Activated T-helper 2 cell treated with anti-CD3 and anti-CD28 coated beads, Interferon-gamma antibody, Interleukin-2, Interleukin-4, amounts not matched to agents 10 μg/mL and 5 μg/mL and 100 μg/mL, durations not matched to agents 14 hours and 24 hours and 36 hours (primary cell): Measurements from ENCODE around the gene GJA1. TPM values are rescaled to one million over a fixed set of nuclear protein-coding genes. Genes with fewer than 3 reads are reported as not detected.
"Not testable (repeated sequence)": the region's sequence is repeated elsewhere in the genome, so short reads cannot be mapped to it uniquely, and the experiment has no call there.

Experiments used
- DNase-seq: peaks from one replicate; pipeline ENCODE4 v3.0.0; 2021; ENCODE audit warnings: low spot score
- H3K27ac Mint-ChIP-seq: one replicate; pipeline ENCODE4 v1.8.0; 2021; ENCODE audit warnings: mixed read lengths
- H3K27me3 Mint-ChIP-seq: one replicate; pipeline ENCODE4 v1.8.0; 2021; ENCODE audit warnings: low read depth, mixed read lengths
- H3K36me3 Mint-ChIP-seq: one replicate; pipeline ENCODE4 v1.8.0; 2021; ENCODE audit warnings: low read depth, mixed read lengths
- H3K4me1 Mint-ChIP-seq: one replicate; pipeline ENCODE4 v1.8.0; 2021; ENCODE audit warnings: low read depth, mixed read lengths
- H3K4me3 Mint-ChIP-seq: one replicate; pipeline ENCODE4 v1.8.0; 2021; ENCODE audit warnings: low read depth, mild to moderate bottlenecking, moderate library complexity, mixed read lengths
- H3K9me3 Mint-ChIP-seq: one replicate; pipeline ENCODE4 v1.8.0; 2021; ENCODE audit warnings: mixed read lengths
- intact Hi-C: fragments of 100-400 bp; cut with micrococcal nuclease; formaldehyde crosslinking; loops from one replicate; pipeline ENCODE4 v1.15.1; 2023
- total RNA-seq: library from RNA; stranded (reverse); gene quantifications from 2 replicates; pipeline ENCODE4 v1.2.3, GENCODE V29; 2022

GJA1 gene
- not detected in 2 replicates for total RNA-seq

GRCh38 chr6:121435444-121436069 lies at the start of gene GJA1:
Gene GJA1 (plus strand): TSS chr6:121435646. CDS start chr6:121446848, 11,202 bp downstream.
- intact Hi-C loops, result loop anchor here (2.0 to 10.0 kb wide), 2 partner anchors 413 to 599 kb away; no protein-coding TSS in a partner anchor
- Mint-ChIP-seq H3K27ac (no peak within 1 kb of the TSS), H3K9me3 (no peaks in the 10 kb centered on the region), H3K27me3 (peaks cover 43% of the 10 kb centered on the region), H3K4me3 (peak within 1 kb of the TSS; percentile 74), H3K36me3 (no peaks in the 10 kb centered on the region), H3K4me1 (peaks cover 12% of the 10 kb centered on the region)
- no peak for DNase-seq

- H3K27ac Mint-ChIP-seq, H3K9me3 Mint-ChIP-seq, H3K4me1 Mint-ChIP-seq, DNase-seq, H3K4me3 Mint-ChIP-seq, H3K27me3 Mint-ChIP-seq, intact Hi-C loops, H3K36me3 Mint-ChIP-seq: not testable (repeated sequence)
Measured at GRCh38 chr6:121386551-121386950, 48.9 kb upstream of the GJA1 start.

- no peak for DNase-seq
- H3K27me3 Mint-ChIP-seq, result no peaks in the 10 kb centered on the region
- no peaks in the 10 kb centered on the region for H3K9me3 Mint-ChIP-seq
- H3K27ac Mint-ChIP-seq, result no peak overlapping the region
- intact Hi-C loops, result no loop called here
- H3K4me1 Mint-ChIP-seq, result no peaks in the 10 kb centered on the region
- H3K4me3 Mint-ChIP-seq, result no peak overlapping the region
- H3K36me3 Mint-ChIP-seq, result no peaks in the 10 kb centered on the region
Measured at GRCh38 chr6:121389419-121389818, 46.0 kb upstream of the GJA1 start.

GRCh38 chr6:121393731-121394505 lies 41.5 kb upstream of the GJA1 start:
- intact Hi-C loops, result no loop called here
- Mint-ChIP-seq H3K27ac (no peak overlapping the region), H3K36me3 (no peaks in the 10 kb centered on the region), H3K4me3 (no peak overlapping the region), H3K27me3 (peaks cover 3% of the 10 kb centered on the region), H3K9me3 (no peaks in the 10 kb centered on the region), H3K4me1 (no peaks in the 10 kb centered on the region)
- no peak for DNase-seq

- no peak for DNase-seq
- intact Hi-C loops, result no loop called here
- Mint-ChIP-seq H3K9me3 (no peaks in the 10 kb centered on the region), H3K4me1 (no peaks in the 10 kb centered on the region), H3K27ac (no peak overlapping the region), H3K4me3 (no peak overlapping the region), H3K36me3 (no peaks in the 10 kb centered on the region), H3K27me3 (peaks cover 3% of the 10 kb centered on the region)
Measured at GRCh38 chr6:121395736-121396135, 39.7 kb upstream of the GJA1 start.

GRCh38 chr6:121397188-121397587 lies 38.3 kb upstream of the GJA1 start:
- H3K27me3 Mint-ChIP-seq, H3K27ac Mint-ChIP-seq, H3K4me3 Mint-ChIP-seq, H3K36me3 Mint-ChIP-seq, H3K4me1 Mint-ChIP-seq, intact Hi-C loops, DNase-seq, H3K9me3 Mint-ChIP-seq: not testable (repeated sequence)

- Mint-ChIP-seq H3K4me1 (no peaks in the 10 kb centered on the region), H3K27ac (no peak overlapping the region), H3K27me3 (peaks cover 3% of the 10 kb centered on the region), H3K36me3 (no peaks in the 10 kb centered on the region), H3K4me3 (no peak overlapping the region), H3K9me3 (no peaks in the 10 kb centered on the region)
- DNase-seq, result no peak
- intact Hi-C loops, result no loop called here
Measured at GRCh38 chr6:121398127-121398526, 37.3 kb upstream of the GJA1 start.

- no peaks in the 10 kb centered on the region for H3K4me1 Mint-ChIP-seq
- no peak overlapping the region for H3K27ac Mint-ChIP-seq
- H3K27me3 Mint-ChIP-seq, result peaks cover 5% of the 10 kb centered on the region
- no peaks in the 10 kb centered on the region for H3K9me3 Mint-ChIP-seq
- intact Hi-C loops, result no loop called here
- no peak overlapping the region for H3K4me3 Mint-ChIP-seq
- DNase-seq, result no peak
- H3K36me3 Mint-ChIP-seq, result no peaks in the 10 kb centered on the region
Measured at GRCh38 chr6:121399966-121400365, 35.5 kb upstream of the GJA1 start.

GRCh38 chr6:121403964-121404363 lies 31.5 kb upstream of the GJA1 start:
- H3K36me3 Mint-ChIP-seq, result no peaks in the 10 kb centered on the region
- no peak overlapping the region for H3K4me3 Mint-ChIP-seq
- no peaks in the 10 kb centered on the region for H3K4me1 Mint-ChIP-seq
- peaks cover 2% of the 10 kb centered on the region for H3K27me3 Mint-ChIP-seq
- intact Hi-C loops, result no loop called here
- no peak for DNase-seq
- no peak overlapping the region for H3K27ac Mint-ChIP-seq
- H3K9me3 Mint-ChIP-seq, result no peaks in the 10 kb centered on the region

GRCh38 chr6:121405306-121405705 lies 30.1 kb upstream of the GJA1 start:
- DNase-seq, result no peak
- intact Hi-C loops, result no loop called here
- Mint-ChIP-seq H3K27ac (no peak overlapping the region), H3K4me1 (no peaks in the 10 kb centered on the region), H3K4me3 (no peak overlapping the region), H3K36me3 (no peaks in the 10 kb centered on the region), H3K27me3 (peaks cover 2% of the 10 kb centered on the region), H3K9me3 (no peaks in the 10 kb centered on the region)

- no peaks in the 10 kb centered on the region for H3K4me1 Mint-ChIP-seq
- H3K27me3 Mint-ChIP-seq, result peaks cover 2% of the 10 kb centered on the region
- intact Hi-C loops, result no loop called here
- no peak overlapping the region for H3K27ac Mint-ChIP-seq
- DNase-seq, result no peak
- H3K9me3 Mint-ChIP-seq, result no peaks in the 10 kb centered on the region
- H3K4me3 Mint-ChIP-seq, result no peak overlapping the region
- no peaks in the 10 kb centered on the region for H3K36me3 Mint-ChIP-seq
Measured at GRCh38 chr6:121408321-121408720, 27.1 kb upstream of the GJA1 start.

- Mint-ChIP-seq H3K4me3 (no peak overlapping the region), H3K27me3 (no peaks in the 10 kb centered on the region), H3K9me3 (no peaks in the 10 kb centered on the region), H3K4me1 (no peaks in the 10 kb centered on the region), H3K36me3 (no peaks in the 10 kb centered on the region), H3K27ac (no peak overlapping the region)
- DNase-seq, result no peak
- intact Hi-C loops, result no loop called here
Measured at GRCh38 chr6:121413879-121414278, 21.6 kb upstream of the GJA1 start.

GRCh38 chr6:121418346-121418745 lies 17.1 kb upstream of the GJA1 start:
- Mint-ChIP-seq H3K36me3 (no peaks in the 10 kb centered on the region), H3K9me3 (no peaks in the 10 kb centered on the region), H3K4me3 (no peak overlapping the region), H3K4me1 (no peaks in the 10 kb centered on the region), H3K27ac (no peak overlapping the region), H3K27me3 (no peaks in the 10 kb centered on the region)
- DNase-seq, result no peak
- intact Hi-C loops, result no loop called here
